ENCODE results near the gene LRRK1.

DNA sequence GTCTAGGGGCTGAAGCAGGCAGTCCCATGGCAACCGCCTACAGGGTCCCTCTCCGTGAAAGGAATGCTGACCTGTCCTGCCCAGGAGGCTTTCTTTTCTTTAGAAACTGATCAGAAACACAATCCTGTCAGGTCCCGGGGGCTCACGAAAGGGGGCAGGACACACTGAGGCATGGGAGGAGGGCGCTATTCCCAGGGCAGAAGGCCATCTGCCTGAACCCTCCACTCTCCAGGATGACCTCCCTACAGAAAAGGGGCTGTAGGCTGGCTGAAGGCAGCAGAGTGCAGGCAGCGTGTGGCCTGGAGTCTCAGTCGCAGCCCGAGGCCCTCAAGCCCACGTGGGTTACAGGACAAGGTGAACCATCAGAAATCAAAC, 18.4 kb upstream of the LRRK1 start:
- no peak for TF ChIP-seq POLR2A (IDR thresholded peaks at IDR 0.05; ENCODE audit: low read length)
- TF ChIP-seq GATA1 (IDR thresholded peaks at IDR 0.05; ENCODE audit: low read depth, low read length): no peak
